ENCODE data around the gene MOGAT1. TPM values are rescaled to one million over a fixed set of nuclear protein-coding genes. Genes with fewer than 3 reads are reported as not detected.

Gene MOGAT1
- total and polyA plus RNA-seq, 2 of the 13 experiments (the other 11 are each of a cell fraction or from before 2014, with no cell fraction given), result 0.98 to 4.3 TPM

DNA sequence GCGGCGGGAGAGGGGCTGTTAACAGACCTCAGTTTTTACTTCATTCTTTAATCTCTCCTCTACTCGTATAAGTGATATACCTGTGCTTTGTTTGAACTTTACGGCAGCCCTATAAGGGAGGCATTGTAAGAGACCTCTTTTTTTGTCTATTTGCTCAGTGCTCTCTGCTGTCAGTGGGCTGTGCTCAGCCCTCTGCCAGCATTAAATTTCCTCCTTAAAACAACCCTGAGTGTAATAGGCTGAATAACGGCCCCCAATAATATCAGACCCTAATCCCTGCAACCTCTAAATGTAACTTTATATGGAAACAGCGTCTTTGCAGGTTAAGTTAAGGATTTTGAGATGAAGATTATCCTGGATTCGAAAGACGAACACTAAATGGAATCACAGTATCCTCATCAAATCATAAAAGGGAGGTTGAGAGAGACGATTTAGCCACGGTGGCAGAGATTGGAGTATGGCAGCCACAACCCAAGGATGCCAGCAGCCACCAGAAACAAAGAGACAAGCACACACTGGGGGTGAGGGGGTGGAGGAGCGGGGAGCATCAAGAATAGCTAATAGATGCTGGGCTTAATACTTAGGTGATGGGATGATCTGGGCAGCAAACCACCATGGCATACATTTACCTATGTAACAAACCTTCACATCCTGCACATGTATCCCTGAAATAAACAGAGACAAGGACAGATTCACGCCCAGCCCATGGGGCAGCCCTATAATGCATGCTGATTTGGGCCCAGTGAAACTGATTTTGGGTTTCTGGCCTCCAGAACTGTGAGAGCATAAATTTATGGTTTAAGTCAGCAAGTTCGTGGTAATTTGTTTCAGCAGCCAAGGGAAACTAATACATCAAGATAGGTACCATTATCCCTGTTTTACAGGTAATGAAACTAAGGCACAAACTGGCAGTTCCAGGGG lies 14.7 kb upstream of the MOGAT1 start (continued):
- TF ChIP-seq EP300 (IDR thresholded peaks at IDR 0.05; ENCODE audit: low read depth in 2 of 2, low read length in 2 of 2), result 0 out of 4 replicates have a peak, but pooled peaks of 1 of the 2 experiments have one; percentile 3
- no peak for TF ChIP-seq EP300 (CRISPR knock-in tag; IDR thresholded peaks at IDR 0.05; ENCODE audit: borderline replicate concordance)
- TF ChIP-seq ZNF12 (CRISPR knock-in tag; IDR thresholded peaks at IDR 0.05), result peak; percentile 89
- TF ChIP-seq TEAD3 (CRISPR knock-in tag; optimal IDR thresholded peaks at IDR 0.05; ENCODE audit: borderline replicate concordance), result peak; percentile 24
- 0 out of 2 replicates have a peak, but pooled peaks have one; percentile 33 for TF ChIP-seq ZNF746 (CRISPR knock-in tag; IDR thresholded peaks at IDR 0.05)
- TF ChIP-seq ZNF513 (CRISPR knock-in tag; conservative IDR thresholded peaks at IDR 0.05), result no peak
- no peak for TF ChIP-seq ZNF232 (CRISPR knock-in tag; IDR thresholded peaks at IDR 0.05; ENCODE audit: borderline replicate concordance)
- no peak for TF ChIP-seq ZNF768 (CRISPR knock-in tag; IDR thresholded peaks at IDR 0.05)
- TF ChIP-seq NFIB (CRISPR knock-in tag; IDR thresholded peaks at IDR 0.05; ENCODE audit: borderline replicate concordance), result no peak
- TF ChIP-seq TRAFD1 (CRISPR knock-in tag; IDR thresholded peaks at IDR 0.05; ENCODE audit: borderline replicate concordance), result 0 out of 2 replicates have a peak, but pooled peaks have one; percentile 65
- TF ChIP-seq CCAR2 (optimal IDR thresholded peaks at IDR 0.05; ENCODE audit: low read depth, low read length), result no peak
- 0 out of 2 replicates have a peak, but pooled peaks have one; percentile 4 for TF ChIP-seq MIER2 (CRISPR knock-in tag; IDR thresholded peaks at IDR 0.05)
- no peak for TF ChIP-seq BRD4 (CRISPR knock-in tag; IDR thresholded peaks at IDR 0.05)
- TF ChIP-seq, protein P1, sequence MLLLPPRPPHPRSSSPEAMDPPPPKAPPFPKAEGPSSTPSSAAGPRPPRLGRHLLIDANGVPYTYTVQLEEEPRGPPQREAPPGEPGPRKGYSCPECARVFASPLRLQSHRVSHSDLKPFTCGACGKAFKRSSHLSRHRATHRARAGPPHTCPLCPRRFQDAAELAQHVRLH (CRISPR knock-in tag; IDR thresholded peaks at IDR 0.05; ENCODE audit: borderline replicate concordance, low read depth), result no peak
- no peak for TF ChIP-seq HMGA1 (CRISPR knock-in tag; conservative IDR thresholded peaks at IDR 0.05)
- TF ChIP-seq MLX (CRISPR knock-in tag; IDR thresholded peaks at IDR 0.05), result no peak
- 0 out of 2 replicates have a peak, but pooled peaks have one; percentile 75 for TF ChIP-seq ZNF337 (CRISPR knock-in tag; IDR thresholded peaks at IDR 0.05; ENCODE audit: borderline replicate concordance, low read depth)
- peak; percentile 91; the same call in 2 of the 3 replicates for TF ChIP-seq MXI1 (IDR thresholded peaks at IDR 0.05; ENCODE audit: borderline replicate concordance, low read depth, low read length)
- TF ChIP-seq YY1 (IDR thresholded peaks at IDR 0.05; ENCODE audit: insufficient read depth, insufficient replicate concordance, low read depth, low read length), result peak; percentile 3
- no peak for TF ChIP-seq ZNF720 (CRISPR knock-in tag; IDR thresholded peaks at IDR 0.05)
- no peak for TF ChIP-seq MAZ (IDR thresholded peaks at IDR 0.05; ENCODE audit: borderline replicate concordance, low read depth, low read length)
- TF ChIP-seq MAZ (CRISPR knock-in tag; IDR thresholded peaks at IDR 0.05; ENCODE audit: low read depth), result 0 out of 2 replicates have a peak, but pooled peaks have one; percentile 3
- no peak; the same call in 1 of the 2 replicates for TF ChIP-seq ZNF790 (CRISPR knock-in tag; IDR thresholded peaks at IDR 0.05; ENCODE audit: borderline replicate concordance)
- TF ChIP-seq FOSL2 (CRISPR knock-in tag; IDR thresholded peaks at IDR 0.05), result no peak
- TF ChIP-seq ZNF577 (CRISPR knock-in tag; IDR thresholded peaks at IDR 0.05; ENCODE audit: borderline replicate concordance, low read depth), result no peak

All from HepG2 (cell line).